WERI-Rb-1 (cell line): Measurements from ENCODE around the gene CELSR3.

Experiments
- DNase-seq: peaks from one replicate; pipeline ENCODE4 v3.0.0-alpha.2; 2020
- H3K27ac ChIP-seq: fragments of 250-450 bp; sonication (Bioruptor Pico); 2 replicates; pipeline ENCODE4 v1.5.1; 2020; ENCODE audit warnings: mild to moderate bottlenecking, moderate library complexity
- H3K27me3 ChIP-seq: fragments of 250-450 bp; sonication (Bioruptor Pico); 2 replicates; pipeline ENCODE4 v1.5.1; 2021; ENCODE audit warnings: mild to moderate bottlenecking, low read depth, moderate library complexity; ENCODE audit not compliant: insufficient read depth, severe bottlenecking
- H3K36me3 ChIP-seq: fragments of 250-450 bp; sonication (Bioruptor Pico); 2 replicates; pipeline ENCODE4 v1.5.1; 2020; ENCODE audit warnings: mild to moderate bottlenecking, moderate library complexity
- H3K4me3 ChIP-seq: 2 replicates; pipeline ENCODE4 v1.5.1; 2011; ENCODE audit warnings: low read depth, mild to moderate bottlenecking, control low read depth, low read length
- H3K9me3 ChIP-seq: fragments of 250-450 bp; sonication (Bioruptor Pico); 2 replicates; pipeline ENCODE4 v1.5.1; 2021; ENCODE audit warnings: mild to moderate bottlenecking, moderate library complexity; ENCODE audit not compliant: severe bottlenecking
- TF ChIP-seq, protein P1 (sequence below): IDR thresholded peaks from 2 replicates; pipeline ENCODE4 v1.5.1; 2011; ENCODE audit warnings: low read depth, mild to moderate bottlenecking, control low read depth, inconsistent platforms, low read length

The CELSR3 gene

DNA sequence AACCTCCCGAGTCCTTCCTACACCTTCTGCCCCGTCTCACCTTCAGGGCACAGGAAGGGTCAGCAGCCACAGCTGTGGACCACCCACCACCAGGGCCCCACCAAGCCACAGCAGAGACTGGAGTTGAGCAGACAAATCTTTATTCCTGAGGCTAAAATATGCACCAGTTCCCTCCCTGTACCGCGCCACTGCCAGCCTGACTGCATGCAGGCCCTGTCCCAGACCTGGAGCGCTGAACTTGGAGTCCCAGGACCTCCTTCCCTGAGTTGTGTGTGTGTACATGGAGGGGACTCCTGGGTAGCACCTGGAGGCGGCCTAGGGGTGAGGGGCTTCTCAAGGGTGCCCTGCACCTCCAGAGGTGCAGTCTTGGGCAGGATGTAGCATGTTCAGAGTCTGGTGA, 37.1 kb downstream of the CELSR3 start:
- Histone ChIP-seq H3K27ac (no peak overlapping the region), H3K4me3 (no peak overlapping the region), H3K27me3 (no peaks in the 10 kb centered on the region), H3K9me3 (no peaks in the 10 kb centered on the region), H3K36me3 (peaks cover 22% of the 10 kb centered on the region)
- DNase-seq: no peak
- TF ChIP-seq, protein P1, sequence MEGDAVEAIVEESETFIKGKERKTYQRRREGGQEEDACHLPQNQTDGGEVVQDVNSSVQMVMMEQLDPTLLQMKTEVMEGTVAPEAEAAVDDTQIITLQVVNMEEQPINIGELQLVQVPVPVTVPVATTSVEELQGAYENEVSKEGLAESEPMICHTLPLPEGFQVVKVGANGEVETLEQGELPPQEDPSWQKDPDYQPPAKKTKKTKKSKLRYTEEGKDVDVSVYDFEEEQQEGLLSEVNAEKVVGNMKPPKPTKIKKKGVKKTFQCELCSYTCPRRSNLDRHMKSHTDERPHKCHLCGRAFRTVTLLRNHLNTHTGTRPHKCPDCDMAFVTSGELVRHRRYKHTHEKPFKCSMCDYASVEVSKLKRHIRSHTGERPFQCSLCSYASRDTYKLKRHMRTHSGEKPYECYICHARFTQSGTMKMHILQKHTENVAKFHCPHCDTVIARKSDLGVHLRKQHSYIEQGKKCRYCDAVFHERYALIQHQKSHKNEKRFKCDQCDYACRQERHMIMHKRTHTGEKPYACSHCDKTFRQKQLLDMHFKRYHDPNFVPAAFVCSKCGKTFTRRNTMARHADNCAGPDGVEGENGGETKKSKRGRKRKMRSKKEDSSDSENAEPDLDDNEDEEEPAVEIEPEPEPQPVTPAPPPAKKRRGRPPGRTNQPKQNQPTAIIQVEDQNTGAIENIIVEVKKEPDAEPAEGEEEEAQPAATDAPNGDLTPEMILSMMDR: no peak

DNA sequence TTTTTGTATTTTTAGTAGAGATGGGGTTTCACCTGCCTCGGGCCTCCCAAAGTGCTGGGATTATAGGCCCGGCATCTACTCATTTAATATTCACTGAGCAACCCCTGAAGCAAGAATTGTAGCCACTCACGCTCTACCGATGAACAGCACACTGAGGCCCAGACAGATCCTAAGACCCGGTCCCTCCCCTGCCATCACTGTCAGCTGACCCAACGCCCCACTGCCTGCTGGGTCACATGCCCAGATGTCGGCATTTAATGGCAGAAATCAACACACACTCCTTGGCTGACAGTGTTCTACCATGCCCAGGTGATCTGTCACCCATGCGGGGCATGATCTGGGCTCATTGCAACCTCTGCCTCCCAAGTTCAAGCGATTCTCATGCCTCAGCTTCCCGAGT, 37.9 kb downstream of the CELSR3 start:
- peaks cover 28% of the 10 kb centered on the region for H3K36me3 ChIP-seq
- no peaks in the 10 kb centered on the region for H3K27me3 ChIP-seq
- H3K4me3 ChIP-seq: no peak overlapping the region
- no peak for DNase-seq
- H3K27ac ChIP-seq: no peak overlapping the region
- TF ChIP-seq, protein P1: no peak
- no peaks in the 10 kb centered on the region for H3K9me3 ChIP-seq

DNA sequence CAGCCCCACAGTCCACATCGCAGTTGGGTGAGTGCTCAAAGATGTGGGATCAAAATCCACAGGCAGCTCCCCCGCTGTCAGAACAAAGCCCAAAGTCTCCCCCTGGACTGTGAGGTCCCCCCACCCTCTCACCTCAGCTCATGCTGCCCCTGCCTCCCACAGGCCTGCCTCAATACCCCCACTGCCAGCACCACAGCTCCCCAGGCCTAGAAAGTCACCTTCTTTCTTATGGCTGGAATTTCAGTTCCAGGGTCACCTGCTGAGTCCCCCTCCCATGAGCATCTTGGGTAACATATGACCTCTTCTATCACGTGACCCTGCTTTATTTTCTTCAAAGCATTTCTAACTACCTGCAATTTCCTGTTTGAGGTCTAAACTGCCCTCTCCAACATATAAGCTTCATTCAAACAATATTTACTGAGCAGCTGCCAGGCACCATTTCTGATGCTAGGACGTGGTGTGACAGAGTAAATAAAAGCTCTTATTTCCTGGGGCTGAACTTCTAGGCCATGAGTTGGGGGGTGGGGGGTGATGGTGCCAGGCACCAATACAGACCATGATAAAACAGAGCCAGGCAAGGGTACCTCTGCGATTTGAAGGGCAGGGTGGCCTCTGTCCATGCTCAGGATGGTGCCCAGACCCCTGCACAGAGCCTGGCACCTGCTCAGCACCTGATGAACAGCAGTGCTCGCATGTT, 38.7 kb downstream of the CELSR3 start:
- Histone ChIP-seq H3K9me3 (no peaks in the 10 kb centered on the region), H3K4me3 (no peak overlapping the region), H3K27me3 (no peaks in the 10 kb centered on the region), H3K36me3 (peaks cover 30% of the 10 kb centered on the region), H3K27ac (no peak overlapping the region)
- DNase-seq: no peak
- TF ChIP-seq, protein P1: no peak

DNA sequence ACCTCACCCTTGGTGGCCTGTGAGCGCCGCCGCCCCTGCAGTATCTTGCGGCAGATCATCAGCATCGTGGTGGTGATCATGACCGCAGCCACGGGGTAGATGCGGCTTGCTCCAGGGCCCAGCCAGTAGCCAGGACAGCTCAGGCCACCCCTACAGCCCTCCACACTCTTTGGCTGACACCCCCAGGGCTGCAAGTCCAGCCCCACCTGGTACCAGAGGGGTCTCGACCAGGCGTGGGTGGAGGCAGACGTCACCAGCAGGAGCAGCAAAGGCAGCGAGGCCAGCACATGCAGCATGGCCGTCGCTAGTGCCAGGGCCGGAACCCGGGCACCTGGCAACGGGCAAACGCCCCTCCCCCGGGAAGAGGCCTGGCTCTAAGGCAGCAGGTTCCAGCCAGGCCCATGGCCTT, 41.2 kb downstream of the CELSR3 start, which contains the start of gene TMEM89:
TMEM89 (minus strand) TSS at position 309 of the 409 bp plus-strand sequence; CDS start at position 296, 13 bp downstream.
- H3K9me3 ChIP-seq: peaks cover 8% of the 10 kb centered on the region
- H3K4me3 ChIP-seq: no peak within 1 kb of the TSS
- DNase-seq: no peak
- no peak within 1 kb of the TSS for H3K27ac ChIP-seq
- TF ChIP-seq, protein P1: no peak
- H3K27me3 ChIP-seq: no peaks in the 10 kb centered on the region
- peaks cover 34% of the 10 kb centered on the region for H3K36me3 ChIP-seq

DNA sequence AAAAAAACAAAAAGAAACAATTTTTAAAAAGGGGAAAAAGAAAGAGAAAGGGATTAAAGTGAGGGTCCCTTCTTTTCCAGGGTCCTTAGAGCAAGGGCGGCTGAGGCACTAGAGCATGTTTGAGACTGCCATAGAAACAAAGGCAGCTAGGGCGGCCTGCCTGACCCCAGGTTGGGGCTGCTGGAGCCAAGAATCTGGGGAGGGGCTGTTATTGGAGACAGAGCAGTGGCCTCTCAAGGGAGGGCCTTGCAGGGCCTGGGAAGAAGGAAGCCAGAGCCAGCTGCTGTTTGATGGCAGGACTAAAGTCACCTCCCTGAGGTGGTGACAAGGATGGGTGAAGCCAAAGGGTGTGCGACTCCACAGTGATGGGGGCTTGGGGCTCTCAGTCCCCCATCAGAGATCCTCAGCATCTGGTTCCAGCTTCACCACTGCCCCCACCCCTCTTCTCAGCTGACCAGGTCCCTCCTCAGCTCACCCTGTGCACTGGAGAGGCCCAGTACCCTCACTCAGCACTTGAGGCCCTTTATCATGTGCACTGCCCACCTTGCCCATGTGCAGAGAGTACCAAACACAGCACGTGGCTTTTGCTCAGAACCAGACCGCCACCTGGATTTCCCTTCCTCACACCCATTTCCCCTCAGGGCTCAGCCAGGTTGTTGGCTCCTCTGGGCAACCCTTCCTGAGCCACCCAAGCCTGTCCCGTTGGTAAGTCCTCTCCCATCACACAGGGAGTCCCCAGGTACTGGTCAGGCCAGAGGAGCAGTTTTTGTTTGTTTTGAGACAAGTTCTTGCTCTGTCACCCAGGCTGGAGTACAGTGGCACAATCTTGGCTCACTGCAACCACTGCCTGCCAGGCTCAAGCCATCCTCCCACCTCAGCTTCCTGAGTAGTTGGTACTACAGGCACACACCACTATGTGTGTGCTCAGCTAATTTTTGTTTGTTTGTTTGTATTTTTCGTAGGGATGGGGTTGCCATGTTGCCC, 42.9 kb downstream of the CELSR3 start:
- TF ChIP-seq, protein P1: no peak
- Histone ChIP-seq H3K9me3 (peaks cover 8% of the 10 kb centered on the region), H3K27ac (no peak overlapping the region), H3K4me3 (no peak overlapping the region), H3K27me3 (no peaks in the 10 kb centered on the region), H3K36me3 (peaks cover 29% of the 10 kb centered on the region)
- no peak for DNase-seq
